K562 (cell line): Measurements from ENCODE around the gene PPP1R3G. TPM values are rescaled to one million over a fixed set of nuclear protein-coding genes. Genes with fewer than 3 reads are reported as not detected.

Experiments
- ATAC-seq: fragments of 200-7000 bp; cut with Tn5 transposase; 3 replicates; pipeline ENCODE4 v1.9.1; 2020; ENCODE audit warnings: moderate library complexity
- BruUV-seq: library from RNA; stranded (reverse); fragments of 400-500 nt; replicated peaks from 2 replicates; lab custom pipeline; 2021; lab: Mats Ljungman, UMichigan
- CTCF ChIA-PET: fragments of 300-600 bp; formaldehyde crosslinking; extraction: SDS; loops from one replicate; lab custom pipeline; 2021; ENCODE audit warnings: low intra/inter-chr PET ratio; lab: Yijun Ruan, JAX
- POLR2A ChIA-PET: fragments of 300-600, 350-650 bp; sonication (Branson Sonifier 250); formaldehyde crosslinking; extraction: SDS; loops from one replicate; lab custom pipeline; 2021; ENCODE audit warnings: antibody characterized with exemption, inconsistent platforms; lab: Yijun Ruan, JAX
- DNase-seq, 4 experiments: peaks; one replicate each; pipeline versions ENCODE4 v3.0.0 to v3.0.0-alpha.2; 2011 to 2018; ENCODE audit warnings: low spot score in 3 of 4, mixed read lengths in 3 of 4; ENCODE audit errors: extremely low read depth in 1 of 4
- FAIRE-seq: peaks from 2 replicates; lab custom pipeline; 2011; peaks lifted over from hg19 to GRCh38; lab: Jason Lieb, UNC
- H2AFZ ChIP-seq: 2 replicates; pipeline ENCODE4 v1.6.0; 2011; ENCODE audit warnings: low read depth, low read length, control low read depth, inconsistent platforms
- H3K27ac ChIP-seq: fragments of 200-600 bp; 3 replicates; pipeline ENCODE4 v1.8.0; 2011; ENCODE audit warnings: low read depth, mild to moderate bottlenecking, control low read depth, inconsistent platforms, low read length, moderate library complexity, mixed read lengths; ENCODE audit errors: extremely low read depth
- H3K27me3 ChIP-seq, 2 experiments: fragments of 300-600 bp in 1 of 2; 2 replicates in 1 of 2; 3 replicates in 1 of 2; pipeline versions ENCODE4 v1.6.0 to v1.8.0; 2011; ENCODE audit warnings: inconsistent platforms in 2 of 2, low read length in 2 of 2, mild to moderate bottlenecking in 1 of 2, mixed read lengths in 1 of 2, moderate library complexity in 1 of 2; ENCODE audit not compliant: control insufficient read depth in 2 of 2, insufficient read depth in 2 of 2
- H3K36me3 ChIP-seq: fragments of 300-600 bp; 3 replicates; pipeline ENCODE4 v1.8.0; 2011; ENCODE audit warnings: mild to moderate bottlenecking, low read length, inconsistent platforms; ENCODE audit not compliant: control insufficient read depth, insufficient read depth
- H3K4me1 ChIP-seq, 2 experiments: fragments of 200-600 bp in 1 of 2; replicated peaks in 1 of 2; 2 replicates in 1 of 2; 3 replicates in 1 of 2; pipeline versions ENCODE4 v1.5.1 to v1.8.0; 2011; ENCODE audit warnings: inconsistent platforms in 2 of 2, low read length in 2 of 2, mild to moderate bottlenecking in 1 of 2, mixed read lengths in 1 of 2, moderate library complexity in 1 of 2; ENCODE audit not compliant: control insufficient read depth in 2 of 2, insufficient read depth in 2 of 2
- H3K4me2 ChIP-seq: 2 replicates; pipeline ENCODE4 v1.6.1; 2011; ENCODE audit warnings: low read length, control low read depth, inconsistent platforms, mixed read lengths; ENCODE audit not compliant: insufficient read depth
- H3K4me3 ChIP-seq: fragments of 200-600 bp; sonication (generic), shearing (Covaris generic); 2 replicates; pipeline ENCODE4 v1.5.1; 2016; ENCODE audit warnings: control low read depth, inconsistent platforms
- H3K79me2 ChIP-seq: fragments of 200-600 bp; 3 replicates; pipeline ENCODE4 v1.8.0; 2011; ENCODE audit warnings: low read length, inconsistent platforms; ENCODE audit not compliant: control insufficient read depth, insufficient read depth
- H3K9ac ChIP-seq, 2 experiments: 2 replicates each; pipeline versions ENCODE4 v1.6.0 to v1.6.1; 2011; ENCODE audit warnings: low read depth in 2 of 2, low read length in 2 of 2, control low read depth in 1 of 2, inconsistent platforms in 1 of 2, mild to moderate bottlenecking in 1 of 2, mixed read lengths in 1 of 2; ENCODE audit not compliant: insufficient read depth in 1 of 2
- H3K9me1 ChIP-seq: one replicate; pipeline ENCODE4 v1.6.0; 2011; ENCODE audit warnings: inconsistent platforms, mild to moderate bottlenecking, low read length, moderate library complexity; ENCODE audit not compliant: control insufficient read depth, insufficient read depth
- H3K9me3 ChIP-seq: replicated peaks from 2 replicates; pipeline ENCODE4 v1.5.1; 2011; ENCODE audit warnings: low read depth, low read length, inconsistent platforms; ENCODE audit not compliant: control insufficient read depth, insufficient read depth
- H4K20me1 ChIP-seq: replicated peaks from 2 replicates; pipeline ENCODE4 v1.6.1; 2011; ENCODE audit warnings: low read length, inconsistent platforms, mixed read lengths; ENCODE audit not compliant: control insufficient read depth, insufficient read depth
- CREBBP ChIP-seq: IDR thresholded peaks from one replicate; pipeline ENCODE4 v1.6.1; 2012; ENCODE audit warnings: low read depth, mild to moderate bottlenecking, control low read depth, inconsistent platforms, low read length
- MEIS2 ChIP-seq: fragments of 450-650 bp; IDR thresholded peaks from 2 replicates; pipeline ENCODE4 v1.6.1; 2014; ENCODE audit warnings: mild to moderate bottlenecking; ENCODE audit not compliant: partially characterized antibody
- MIER1 ChIP-seq: fragments of 450-650 bp; IDR thresholded peaks from 2 replicates; pipeline ENCODE4 v1.6.1; 2016; ENCODE audit warnings: antibody characterized with exemption, mild to moderate bottlenecking, low read depth
- POLR2G ChIP-seq: fragments of 200-400 bp; formaldehyde crosslinking; IDR thresholded peaks from 2 replicates; pipeline ENCODE4 v1.6.1; 2017; ENCODE audit warnings: low read depth, mild to moderate bottlenecking, antibody characterized with exemption, low read length, moderate library complexity
- PTBP1 ChIP-seq: fragments of 200-400 bp; formaldehyde crosslinking; IDR thresholded peaks from 2 replicates; pipeline ENCODE4 v1.6.1; 2017; ENCODE audit warnings: low read depth, low read length
- RBM34 ChIP-seq: fragments of 200-400 bp; formaldehyde crosslinking; IDR thresholded peaks from 2 replicates; pipeline ENCODE4 v1.6.1; 2018; ENCODE audit warnings: low read length, borderline replicate concordance; ENCODE audit not compliant: insufficient read depth
- RBM39 ChIP-seq: fragments of 200-400 bp; formaldehyde crosslinking; optimal IDR thresholded peaks from 2 replicates; pipeline ENCODE3; 2018; ENCODE audit warnings: low read depth, low read length
- SP1 ChIP-seq: sonication (generic); formaldehyde crosslinking; IDR thresholded peaks from 2 replicates; pipeline ENCODE4 v1.8.1; 2022; ENCODE audit warnings: mild to moderate bottlenecking, missing genetic modification reagents
- STAT6 ChIP-seq: sonication (generic); formaldehyde crosslinking; IDR thresholded peaks from 2 replicates; pipeline ENCODE4 v1.8.1; 2023; ENCODE audit warnings: mild to moderate bottlenecking, missing genetic modification reagents
- TFAP4 ChIP-seq: sonication (generic); formaldehyde crosslinking; IDR thresholded peaks from 2 replicates; pipeline ENCODE4 v1.8.0; 2022; ENCODE audit warnings: missing genetic modification reagents, mild to moderate bottlenecking, moderate library complexity, borderline replicate concordance
- TGIF2 ChIP-seq: sonication (generic); formaldehyde crosslinking; IDR thresholded peaks from 2 replicates; pipeline ENCODE4 v1.8.1; 2022; ENCODE audit warnings: mild to moderate bottlenecking, missing genetic modification reagents, moderate library complexity
- TRIM24 ChIP-seq, 2 experiments: fragments of 450-650 bp; IDR thresholded peaks; 2 replicates each; pipeline ENCODE4 v1.6.1; 2016
- ZNF253 ChIP-seq: fragments of 250-450 bp; sonication (Bioruptor Pico); conservative IDR thresholded peaks from 2 replicates; pipeline ENCODE4 v1.6.1; 2021; ENCODE audit warnings: mild to moderate bottlenecking
- ZNF316 ChIP-seq: fragments of 450-650 bp; IDR thresholded peaks from 2 replicates; pipeline ENCODE4 v1.6.1; 2016
- WGBS: fragments of 100-300 bp; shearing (Covaris generic); methylation state at CpG from one replicate; pipeline ENCODE4 v1.1.6; 2016; ENCODE audit warnings: low coverage, mixed read lengths; ENCODE audit not compliant: insufficient coverage; ENCODE audit errors: missing lambda C conversion rate; 5-methylcytosine and 5-hydroxymethylcytosine counted together
- in situ Hi-C: fragments of 300-500 bp; cut with MboI; formaldehyde crosslinking; loops from 4 replicates; pipeline ENCODE4 v1.15.0; 2018; ENCODE audit warnings: inconsistent platforms, mixed read lengths
- intact Hi-C: fragments of 100-400 bp; cut with micrococcal nuclease; formaldehyde crosslinking; loops from 2 replicates; pipeline ENCODE4 v1.14.2; 2022
- polyA plus RNA-seq, 8 experiments: library from polyadenylated mRNA; depleted of rRNA in 4 of 8; stranded (reverse) in 5 of 8; unstranded in 3 of 8; fragments of >200 nt; fragmentation: Nextera tagmentation in 2 of 8; fragmentation: Illumina TruSeq in 1 of 8; extraction: Ambion mirVana in 2 of 8; extraction: Trizol in 1 of 8; gene quantifications; 2 replicates each; pipeline versions ENCODE4 v1.2.1 to v1.2.3, GENCODE V29; 2011 to 2014; ENCODE audit warnings: inconsistent platforms in 1 of 8, missing spikeins in 1 of 8
- total RNA-seq, 7 experiments: library from RNA; depleted of rRNA in 6 of 7; stranded (reverse); fragments of >200 nt in 6 of 7; fragmentation: Illumina TruSeq in 2 of 7; extraction: Trizol in 2 of 7; gene quantifications; 2 replicates each; pipeline versions ENCODE4 v1.2.1 to v1.2.3, GENCODE V29; 2011 to 2021; ENCODE audit warnings: low replicate concordance in 1 of 7

Gene PPP1R3G
- total and polyA plus RNA-seq, 9 of the 15 experiments (the other 6 are each of a cell fraction or from before 2014, with no cell fraction given), result 0.01 to 0.13 (median 0.01) TPM; not detected in 4

DNA sequence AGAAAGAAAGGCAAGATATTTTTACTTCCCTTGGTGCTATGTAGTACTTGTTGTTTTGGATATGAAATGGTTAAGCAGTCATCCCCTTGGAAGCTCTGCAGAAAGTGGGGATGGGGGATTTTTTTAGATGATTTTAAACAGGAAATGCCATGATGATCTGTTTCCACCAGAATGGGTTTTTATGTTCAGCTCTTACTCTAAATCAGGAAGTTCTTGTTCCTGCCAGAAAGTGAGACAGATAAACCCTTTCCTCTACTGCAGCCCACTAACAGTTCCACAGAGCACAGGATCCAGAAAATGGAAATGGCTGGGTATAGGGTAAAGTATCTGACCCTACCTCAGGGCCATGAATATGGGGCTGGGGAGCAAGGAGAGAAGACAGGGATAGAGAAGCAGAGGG, 32.1 kb upstream of the PPP1R3G start:
- CTCF ChIA-PET, result no interaction called here
- no peaks in the 10 kb centered on the region for H4K20me1 ChIP-seq
- H3K9ac ChIP-seq, result no peak overlapping the region
- ATAC-seq (no peak), FAIRE-seq (no peak), DNase-seq (no peak)
- H3K36me3 ChIP-seq, result no peaks in the 10 kb centered on the region
- H3K27ac ChIP-seq, result no peak overlapping the region
- TF ChIP-seq ZNF316, result no peak
- no peaks in the 10 kb centered on the region for H3K9me3 ChIP-seq
- H3K4me2 ChIP-seq, result no peak overlapping the region
- H3K27me3 ChIP-seq, result peaks cover 0 to 9% of the 10 kb centered on the region in 2 experiments; a peak in 3 of 5 replicates
- H3K79me2 ChIP-seq, result no peaks in the 10 kb centered on the region
- no peaks in the 10 kb centered on the region for H3K4me1 ChIP-seq
- POLR2A ChIA-PET, result no interaction called here
- intact Hi-C loops, result loop anchor here (10.0 kb wide), 1 partner anchor 412 kb away; no protein-coding TSS in a partner anchor
- BruUV-seq, result no TSS peak
- H3K4me3 ChIP-seq, result no peak overlapping the region
- no peak overlapping the region for H2AFZ ChIP-seq
- no peaks in the 10 kb centered on the region for H3K9me1 ChIP-seq
- in situ Hi-C loops, result no loop called here

DNA sequence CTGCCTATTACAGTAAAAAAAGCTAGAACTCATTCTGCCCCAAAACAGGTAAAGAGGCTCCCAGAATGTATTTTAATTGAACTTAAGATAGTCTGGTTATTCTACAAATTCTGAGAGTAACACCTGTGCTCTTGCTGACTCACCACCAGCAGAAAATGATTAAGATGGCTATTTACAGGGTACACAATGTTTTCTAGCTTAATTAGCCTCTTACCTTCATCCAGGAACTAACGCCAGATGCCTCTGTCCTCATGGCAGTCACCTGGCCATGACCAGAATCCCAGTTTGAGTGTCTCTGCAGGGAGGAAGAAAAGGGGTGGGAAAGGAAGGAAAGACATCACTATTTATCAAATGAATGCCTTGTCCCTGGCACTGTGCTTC, 31.3 kb upstream of the PPP1R3G start:
- no TSS peak for BruUV-seq
- no peak for FAIRE-seq
- H2AFZ ChIP-seq, result no peak overlapping the region
- DNase-seq, result no peak
- intact Hi-C loops (loop anchor here (10.0 kb wide), 1 partner anchor 411 kb away; no protein-coding TSS in a partner anchor), in situ Hi-C loops (no loop called here)
- H3K9me1 ChIP-seq, result no peaks in the 10 kb centered on the region
- no peaks in the 10 kb centered on the region for H3K79me2 ChIP-seq
- no peak overlapping the region for H3K4me3 ChIP-seq
- H3K9me3 ChIP-seq, result no peaks in the 10 kb centered on the region
- no peak for ATAC-seq
- no peaks in the 10 kb centered on the region for H4K20me1 ChIP-seq
- ChIA-PET POLR2A (no interaction called here), CTCF (no interaction called here)
- H3K9ac ChIP-seq, result no peak overlapping the region
- no peaks in the 10 kb centered on the region for H3K36me3 ChIP-seq
- TF ChIP-seq CREBBP, result no peak
- no peak for TF ChIP-seq PTBP1
- no peak for TF ChIP-seq TGIF2 (CRISPR knock-in tag)
- TF ChIP-seq SP1, result no peak
- no peak for TF ChIP-seq POLR2G
- no peak for TF ChIP-seq MIER1
- no peak for TF ChIP-seq TRIM24 (IDR thresholded peaks at IDR 0.05)
- no peak for TF ChIP-seq STAT6
- TF ChIP-seq TFAP4 (CRISPR knock-in tag), result no peak
- no peak for TF ChIP-seq RBM39
- no peak for TF ChIP-seq ZNF253 (CRISPR knock-in tag)
- no peak for TF ChIP-seq RBM34
- no peak for TF ChIP-seq MEIS2
- 0% methylated on average over 1 of the region's 1 CpG for WGBS
- H3K27me3 ChIP-seq, result peaks cover 0 to 9% of the 10 kb centered on the region in 2 experiments; a peak in 3 of 5 replicates
- no peaks in the 10 kb centered on the region for H3K4me1 ChIP-seq
- H3K4me2 ChIP-seq, result no peak overlapping the region
- H3K27ac ChIP-seq, result no peak overlapping the region
